ENCODE results near the gene BRICD5. TPM values are rescaled to one million over a fixed set of nuclear protein-coding genes. Genes with fewer than 3 reads are reported as not detected.
A peak's percentile ranks its signal among the peaks of the same experiment; 100 is the strongest.

Gene BRICD5
- total and polyA plus RNA-seq, 2 of the 13 experiments (the other 11 are each of a cell fraction or from before 2014, with no cell fraction given) = 1.6 to 5.8 TPM

- TF ChIP-seq ZNF773 (CRISPR knock-in tag; IDR thresholded peaks at IDR 0.05; ENCODE audit: borderline replicate concordance) = no peak
- 0 out of 2 replicates have a peak, but pooled peaks have one; percentile 6 for TF ChIP-seq ELF3 (CRISPR knock-in tag; IDR thresholded peaks at IDR 0.05)
- TF ChIP-seq U2AF1 (optimal IDR thresholded peaks at IDR 0.05; ENCODE audit: low read depth, low read length) = no peak
- no peak for TF ChIP-seq MZF1 (CRISPR knock-in tag; IDR thresholded peaks at IDR 0.05; ENCODE audit: borderline replicate concordance)
- TF ChIP-seq NR2F6 (IDR thresholded peaks at IDR 0.05) = no peak; the same call in 1 of the 2 replicates
- no peak; the same call in 1 of the 2 replicates for TF ChIP-seq NR2F6 (CRISPR knock-in tag; IDR thresholded peaks at IDR 0.05)
- TF ChIP-seq HNF4G (IDR thresholded peaks at IDR 0.05; ENCODE audit: borderline replicate concordance, low read depth, low read length) = no peak; the same call in 1 of the 2 replicates
- no peak for TF ChIP-seq HNF4G (CRISPR knock-in tag; IDR thresholded peaks at IDR 0.05; ENCODE audit: borderline replicate concordance, low read depth)
- peak; percentile 77 for TF ChIP-seq ATF2 (CRISPR knock-in tag; IDR thresholded peaks at IDR 0.05)
- TF ChIP-seq BRD4 (CRISPR knock-in tag; IDR thresholded peaks at IDR 0.05) = 0 out of 2 replicates have a peak, but pooled peaks have one; percentile 28
- TF ChIP-seq DNMT1 (CRISPR knock-in tag; IDR thresholded peaks at IDR 0.05) = no peak
- TF ChIP-seq YEATS4 (CRISPR knock-in tag; IDR thresholded peaks at IDR 0.05; ENCODE audit: borderline replicate concordance) = peak; percentile 72; the same call in 1 of the 2 replicates
- no peak; the same call in 1 of the 2 replicates for TF ChIP-seq ETV6 (CRISPR knock-in tag; conservative IDR thresholded peaks at IDR 0.05)
- TF ChIP-seq ZNF552 (CRISPR knock-in tag; IDR thresholded peaks at IDR 0.05; ENCODE audit: borderline replicate concordance) = 0 out of 2 replicates have a peak, but pooled peaks have one; percentile 37
- no peak for TF ChIP-seq ZNF10 (CRISPR knock-in tag; IDR thresholded peaks at IDR 0.05; ENCODE audit: borderline replicate concordance, low read depth)
- peak; percentile 59 for TF ChIP-seq KMT2A (CRISPR knock-in tag; IDR thresholded peaks at IDR 0.05)
- no peak; the same call in 1 of the 2 replicates for TF ChIP-seq ZBTB14 (CRISPR knock-in tag; IDR thresholded peaks at IDR 0.05)
- TF ChIP-seq ZBTB8A (CRISPR knock-in tag; IDR thresholded peaks at IDR 0.05; ENCODE audit: borderline replicate concordance, low read depth) = no peak
- TF ChIP-seq ZNF766 (CRISPR knock-in tag; IDR thresholded peaks at IDR 0.05; ENCODE audit: borderline replicate concordance) = peak; percentile 16; the same call in 1 of the 2 replicates
- TF ChIP-seq NAIF1 (CRISPR knock-in tag; IDR thresholded peaks at IDR 0.05; ENCODE audit: borderline replicate concordance) = peak; percentile 91
- TF ChIP-seq MAFF (IDR thresholded peaks at IDR 0.05; ENCODE audit: low read depth, low read length) = no peak
- no peak for TF ChIP-seq DNMT3B (CRISPR knock-in tag; conservative IDR thresholded peaks at IDR 0.05)
- TF ChIP-seq ZNF367 (CRISPR knock-in tag; IDR thresholded peaks at IDR 0.05; ENCODE audit: borderline replicate concordance) = no peak
- no peak for TF ChIP-seq CSRNP2 (CRISPR knock-in tag; conservative IDR thresholded peaks at IDR 0.05; ENCODE audit: low read depth)
- TF ChIP-seq ZNF224 (CRISPR knock-in tag; IDR thresholded peaks at IDR 0.05) = peak; percentile 55
- no peak for TF ChIP-seq ZNF788 (CRISPR knock-in tag; IDR thresholded peaks at IDR 0.05; ENCODE audit: borderline replicate concordance)
- TF ChIP-seq ZNF780A (CRISPR knock-in tag; IDR thresholded peaks at IDR 0.05) = no peak
These were observed 5.3 kb downstream of the BRICD5 start, which contains the start of gene MLST8 (continued) for GRCh38 chr16:2205104-2205966.
